Measurements from ENCODE around the gene GOLGA6L22.
"Not testable (repeated sequence)": the region's sequence is repeated elsewhere in the genome, so short reads cannot be mapped to it uniquely, and the experiment has no call there.

GOLGA6L22 gene

GRCh38 chr15:22516140-22516539, 57.4 kb downstream of the GOLGA6L22 start:
- H3K4me3 Mint-ChIP-seq; H3K36me3 Mint-ChIP-seq (ENCODE audit: insufficient read depth); H3K27me3 Mint-ChIP-seq; H3K27ac Mint-ChIP-seq (ENCODE audit: low read depth); DNase-seq (ENCODE audit: low spot score in 2 of 2); H3K9me3 Mint-ChIP-seq; H3K4me1 Mint-ChIP-seq; ATAC-seq (replicated peaks; ENCODE audit: extremely low read depth, poor library complexity, severe bottlenecking): not testable (repeated sequence)

All from central memory CD8-positive, alpha-beta T cell (primary cell).